Coronary artery (tissue), 2 donors: ENCODE measurements around the gene PPP3R1.
A peak's percentile ranks its signal among the peaks of the same experiment; 100 is the strongest.

Experiments
- DNase-seq: peaks from one replicate; pipeline ENCODE4 v3.0.0-alpha.2; 2017; ENCODE audit warnings: low spot score
- H3K27ac ChIP-seq, 2 donors: fragments of 200-600 bp; sonication (generic); one replicate each; pipeline ENCODE4 v1.5.1; 2016 to 2019
- H3K4me3 ChIP-seq: fragments of 200-600 bp; sonication (generic); 2 replicates; pipeline ENCODE4 v1.5.1; 2016; ENCODE audit warnings: mild to moderate bottlenecking, moderate library complexity
- TF ChIP-seq, protein P1 (sequence below): fragments of 200-600 bp; sonication (generic); IDR thresholded peaks from one replicate; pipeline ENCODE4 v1.5.1; 2019; ENCODE audit warnings: antibody characterized with exemption

Gene PPP3R1

DNA sequence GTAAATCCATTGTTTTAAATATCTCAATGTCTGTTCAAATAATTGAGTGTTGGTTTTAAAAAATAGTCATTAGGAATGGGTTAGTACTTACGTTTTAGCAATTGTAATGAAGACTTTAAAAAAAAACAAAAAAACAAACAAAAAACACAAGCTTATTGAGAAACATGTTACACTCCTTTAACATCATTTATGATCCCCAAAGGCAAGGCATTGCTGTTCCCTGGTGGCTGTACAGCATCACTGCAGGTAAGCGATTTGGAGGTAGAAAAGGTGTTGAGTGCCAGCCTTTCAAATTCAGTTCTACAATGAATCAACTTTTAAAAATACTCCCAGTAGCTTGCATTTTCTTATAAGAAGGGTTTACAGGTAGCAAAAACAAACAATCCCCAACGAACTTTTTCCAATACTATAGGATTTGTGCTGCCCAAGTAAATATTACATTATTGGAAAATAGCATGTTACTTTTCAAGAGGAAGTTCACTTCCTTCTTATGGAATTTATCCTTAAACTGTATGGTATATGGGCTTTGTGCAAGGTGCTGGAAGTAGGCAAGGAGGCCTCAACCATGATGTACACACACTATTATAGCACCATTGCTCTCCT, 39.9 kb upstream of the PPP3R1 start:
- no peak for DNase-seq
- H3K27ac ChIP-seq = no peak overlapping the region
- TF ChIP-seq, protein P1, sequence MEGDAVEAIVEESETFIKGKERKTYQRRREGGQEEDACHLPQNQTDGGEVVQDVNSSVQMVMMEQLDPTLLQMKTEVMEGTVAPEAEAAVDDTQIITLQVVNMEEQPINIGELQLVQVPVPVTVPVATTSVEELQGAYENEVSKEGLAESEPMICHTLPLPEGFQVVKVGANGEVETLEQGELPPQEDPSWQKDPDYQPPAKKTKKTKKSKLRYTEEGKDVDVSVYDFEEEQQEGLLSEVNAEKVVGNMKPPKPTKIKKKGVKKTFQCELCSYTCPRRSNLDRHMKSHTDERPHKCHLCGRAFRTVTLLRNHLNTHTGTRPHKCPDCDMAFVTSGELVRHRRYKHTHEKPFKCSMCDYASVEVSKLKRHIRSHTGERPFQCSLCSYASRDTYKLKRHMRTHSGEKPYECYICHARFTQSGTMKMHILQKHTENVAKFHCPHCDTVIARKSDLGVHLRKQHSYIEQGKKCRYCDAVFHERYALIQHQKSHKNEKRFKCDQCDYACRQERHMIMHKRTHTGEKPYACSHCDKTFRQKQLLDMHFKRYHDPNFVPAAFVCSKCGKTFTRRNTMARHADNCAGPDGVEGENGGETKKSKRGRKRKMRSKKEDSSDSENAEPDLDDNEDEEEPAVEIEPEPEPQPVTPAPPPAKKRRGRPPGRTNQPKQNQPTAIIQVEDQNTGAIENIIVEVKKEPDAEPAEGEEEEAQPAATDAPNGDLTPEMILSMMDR = no peak
- H3K4me3 ChIP-seq = no peak overlapping the region

GRCh38 chr2:68291314-68291713, 39.0 kb upstream of the PPP3R1 start:
- TF ChIP-seq, protein P1 = no peak
- no peak for DNase-seq
- H3K4me3 ChIP-seq = no peak overlapping the region
- H3K27ac ChIP-seq = no peak overlapping the region

- H3K27ac ChIP-seq = peak overlapping the region in 1 of 2 donors; percentile 18
These were observed 38.6 kb upstream of the PPP3R1 start for GRCh38 chr2:68290901-68291300.

DNA sequence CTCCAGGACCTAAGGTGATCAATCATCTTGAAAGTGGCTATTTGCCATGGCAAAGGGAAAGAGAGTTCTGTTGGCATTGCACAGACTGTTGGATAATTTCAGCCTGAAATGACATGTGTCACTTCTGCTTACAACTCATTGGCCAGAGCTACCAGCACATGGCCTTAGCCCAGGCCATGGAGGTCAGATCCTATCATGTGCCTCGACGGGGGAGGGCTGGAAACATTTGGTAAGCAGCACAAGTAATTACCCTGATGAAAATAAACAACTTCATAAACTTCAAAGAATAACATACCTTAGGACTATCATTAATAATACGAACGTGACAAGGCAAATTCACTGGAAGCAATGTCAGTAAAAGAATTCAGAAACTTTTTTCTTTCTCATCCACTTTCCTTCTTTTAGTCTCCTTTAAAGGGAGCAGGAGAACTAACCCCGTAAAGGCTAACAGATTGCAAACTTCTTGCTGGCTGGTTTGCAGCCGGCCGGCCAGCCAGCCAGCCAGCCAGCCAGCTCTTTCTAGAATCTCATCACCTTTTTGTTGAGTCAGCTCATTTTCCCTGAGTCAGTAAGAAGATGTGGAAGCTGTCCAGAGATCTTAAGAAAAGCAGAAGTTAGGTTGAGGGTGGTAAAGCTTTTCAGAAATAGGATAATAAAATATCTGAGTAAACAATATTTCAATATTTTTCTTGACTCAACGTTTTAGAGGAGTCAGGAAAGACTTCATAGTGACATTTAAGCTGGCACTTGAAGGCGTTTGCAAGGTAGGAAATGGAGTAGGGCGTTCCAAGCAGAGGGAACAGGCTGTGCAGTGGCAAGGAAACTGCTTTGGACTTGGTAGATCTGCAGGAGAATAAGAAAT, 35.5 kb upstream of the PPP3R1 start:
- TF ChIP-seq, protein P1 = no peak
- no peak overlapping the region for H3K4me3 ChIP-seq
- no peak for DNase-seq
- H3K27ac ChIP-seq = peak overlapping the region; percentile 20 to 47

More at GRCh38 chr2:68290901-68291300, 38.6 kb upstream of the PPP3R1 start:
- TF ChIP-seq, protein P1 = no peak
- no peak for DNase-seq
- no peak overlapping the region for H3K4me3 ChIP-seq

DNA sequence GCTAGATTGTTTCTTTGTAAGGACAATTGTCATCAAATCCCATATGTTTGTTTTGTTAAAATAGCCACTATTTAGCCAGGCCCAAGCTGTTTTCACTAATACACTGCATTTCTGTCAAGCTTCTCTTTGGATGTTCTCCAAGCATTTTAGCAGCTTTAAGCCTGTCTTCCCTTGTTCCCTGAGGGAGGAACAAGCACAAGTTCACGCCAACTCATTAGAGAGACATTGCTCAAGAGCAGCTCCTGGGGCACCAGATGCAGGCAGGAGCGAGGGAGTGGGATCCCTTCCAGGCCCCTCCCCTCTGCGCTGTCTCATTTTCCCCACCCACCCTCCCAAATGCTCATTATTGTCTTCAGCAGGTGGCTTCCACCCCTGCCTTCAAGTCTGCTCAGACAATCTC, 32.6 kb upstream of the PPP3R1 start:
- TF ChIP-seq, protein P1 = no peak
- DNase-seq = no peak
- H3K4me3 ChIP-seq = no peak overlapping the region
- peak overlapping the region in 1 of 2 donors; percentile 21 for H3K27ac ChIP-seq

DNA sequence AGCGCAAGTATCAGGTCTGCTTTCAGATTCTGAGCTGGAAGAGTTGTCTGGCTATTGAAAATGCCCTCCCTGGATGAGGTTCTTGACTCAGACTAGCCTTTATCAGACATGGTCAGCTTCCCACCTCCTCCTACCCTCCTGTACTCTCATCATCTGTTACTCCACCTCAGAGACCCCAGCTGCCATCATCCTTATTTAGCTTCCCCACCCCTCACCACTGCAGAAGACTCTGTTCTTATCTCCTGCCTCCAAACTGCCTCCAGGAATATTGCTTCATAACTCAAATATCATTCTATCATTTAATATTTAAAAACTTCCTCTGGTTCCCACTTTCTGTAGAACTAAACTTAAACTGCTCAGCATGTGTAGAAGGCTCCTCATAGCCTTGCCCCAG, 31.1 kb upstream of the PPP3R1 start:
- TF ChIP-seq, protein P1 = no peak
- Histone ChIP-seq H3K4me3 (no peak overlapping the region), H3K27ac (no peak overlapping the region)
- DNase-seq = no peak
